ENCODE measurements around the gene OSBPL5. TPM values are rescaled to one million over a fixed set of nuclear protein-coding genes. Genes with fewer than 3 reads are reported as not detected.

The OSBPL5 gene, protein sequence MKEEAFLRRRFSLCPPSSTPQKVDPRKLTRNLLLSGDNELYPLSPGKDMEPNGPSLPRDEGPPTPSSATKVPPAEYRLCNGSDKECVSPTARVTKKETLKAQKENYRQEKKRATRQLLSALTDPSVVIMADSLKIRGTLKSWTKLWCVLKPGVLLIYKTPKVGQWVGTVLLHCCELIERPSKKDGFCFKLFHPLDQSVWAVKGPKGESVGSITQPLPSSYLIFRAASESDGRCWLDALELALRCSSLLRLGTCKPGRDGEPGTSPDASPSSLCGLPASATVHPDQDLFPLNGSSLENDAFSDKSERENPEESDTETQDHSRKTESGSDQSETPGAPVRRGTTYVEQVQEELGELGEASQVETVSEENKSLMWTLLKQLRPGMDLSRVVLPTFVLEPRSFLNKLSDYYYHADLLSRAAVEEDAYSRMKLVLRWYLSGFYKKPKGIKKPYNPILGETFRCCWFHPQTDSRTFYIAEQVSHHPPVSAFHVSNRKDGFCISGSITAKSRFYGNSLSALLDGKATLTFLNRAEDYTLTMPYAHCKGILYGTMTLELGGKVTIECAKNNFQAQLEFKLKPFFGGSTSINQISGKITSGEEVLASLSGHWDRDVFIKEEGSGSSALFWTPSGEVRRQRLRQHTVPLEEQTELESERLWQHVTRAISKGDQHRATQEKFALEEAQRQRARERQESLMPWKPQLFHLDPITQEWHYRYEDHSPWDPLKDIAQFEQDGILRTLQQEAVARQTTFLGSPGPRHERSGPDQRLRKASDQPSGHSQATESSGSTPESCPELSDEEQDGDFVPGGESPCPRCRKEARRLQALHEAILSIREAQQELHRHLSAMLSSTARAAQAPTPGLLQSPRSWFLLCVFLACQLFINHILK
- 19.8 and 20.7 TPM in 2 replicates for total RNA-seq

DNA sequence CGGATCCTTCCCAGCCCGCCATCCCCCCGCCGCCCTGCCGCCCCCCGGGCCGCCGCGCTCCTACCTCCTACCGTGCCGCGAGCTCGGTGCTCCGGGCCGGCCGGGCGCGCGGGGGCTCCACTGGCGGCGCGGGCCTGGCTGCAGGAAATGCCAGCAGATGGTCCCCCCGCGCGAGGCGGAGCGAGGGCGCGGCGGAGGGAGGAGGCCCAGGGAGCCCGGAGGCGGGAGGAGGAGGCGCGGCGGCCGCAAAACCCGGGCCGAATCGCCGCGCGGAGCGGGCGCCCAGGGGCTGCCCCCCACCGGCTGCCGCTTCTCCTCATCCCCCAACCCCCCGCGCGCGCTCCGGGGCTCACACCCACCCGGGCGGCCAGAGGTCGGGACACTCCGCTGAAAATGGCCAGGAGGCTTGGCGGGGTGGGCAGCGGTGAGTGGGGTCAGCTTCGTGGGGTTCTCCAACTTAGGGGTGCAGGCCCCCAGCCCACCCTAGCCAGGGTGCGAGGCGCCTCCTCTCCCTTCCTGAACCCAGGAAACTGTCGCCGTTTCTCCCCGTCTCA is at the start of gene OSBPL5:
OSBPL5 (minus strand) TSS at position 159 of the 554 bp plus-strand sequence. CDS start 36,162 bp downstream, outside the sequence.

DNA sequence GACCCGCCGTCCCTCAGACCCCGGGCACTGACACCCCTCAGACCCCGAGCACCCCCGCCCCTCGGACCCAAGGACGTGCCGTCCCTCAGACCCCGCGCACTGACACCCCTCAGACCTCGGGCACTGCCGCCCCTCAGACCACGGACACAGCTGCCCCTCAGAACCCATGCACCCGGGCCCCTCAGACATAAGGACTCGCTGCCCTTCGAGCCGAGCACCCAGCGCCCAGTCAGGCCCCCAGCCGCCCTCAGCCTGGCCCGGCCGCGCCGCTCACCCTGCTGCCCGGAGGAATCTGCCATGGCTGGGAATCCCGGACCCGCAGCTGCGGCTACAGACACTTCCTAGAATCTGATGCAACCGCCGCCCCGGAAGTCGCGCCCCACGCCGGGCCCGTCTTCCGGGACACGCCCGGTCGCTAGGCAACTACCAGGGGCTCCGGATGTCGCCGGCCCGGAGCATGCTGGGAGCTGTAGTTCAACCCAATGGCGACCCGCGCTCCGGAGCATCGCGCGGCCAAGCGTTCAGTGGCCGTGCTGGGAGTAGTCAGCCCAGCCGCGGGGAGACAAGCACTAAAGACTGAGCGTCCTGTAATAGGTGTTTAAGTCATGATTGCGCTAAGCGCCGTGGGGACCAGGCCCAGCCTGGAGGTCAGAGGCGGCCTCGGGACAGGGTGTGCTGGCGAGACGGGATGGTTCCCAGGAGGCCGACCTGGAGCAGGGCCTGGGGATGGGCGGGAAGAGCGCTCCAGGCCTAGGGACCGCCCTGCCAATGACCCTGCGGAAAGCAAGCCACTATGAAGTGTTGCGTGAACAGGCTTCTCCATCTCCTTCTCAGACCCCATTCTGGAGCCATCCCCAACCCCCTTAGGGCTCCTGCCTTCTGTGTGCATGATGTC is 107.8 kb downstream of the OSBPL5 start, which contains the start of gene CARS1:
CARS1 (minus strand) TSS at position 355 of the 895 bp plus-strand sequence; CDS start at position 299, 56 bp downstream.

Other genes with a start within 250 kb of the OSBPL5 start
- gene PHLDA2, start 235.9 kb downstream of the OSBPL5 start, total RNA-seq, result 7.7 and 14.7 TPM in 2 replicates
- gene NAP1L4, start 173.0 kb downstream of the OSBPL5 start, total RNA-seq, result 117 and 123 TPM in 2 replicates
- gene CARS1, start 107.9 kb downstream of the OSBPL5 start, total RNA-seq, result 82.7 and 90.2 TPM in 2 replicates
- not detected in 2 replicates for gene MRGPRG, start 53.5 kb upstream of the OSBPL5 start, total RNA-seq
- gene MRGPRE, start 67.1 kb upstream of the OSBPL5 start, total RNA-seq, result 0.72 TPM in 1 of 2 replicates, not detected in the other
- 22.6 and 28.4 TPM in 2 replicates for gene ZNF195, start 213.8 kb upstream of the OSBPL5 start, total RNA-seq

Measured in tracheal epithelial cell (primary cell).